Keratinocyte (primary cell): Measurements from ENCODE around the gene SHKBP1.

Experiments
- CTCF ChIP-seq, 3 experiments: IDR thresholded peaks in 1 of 3; conservative IDR thresholded peaks in 1 of 3; optimal IDR thresholded peaks in 1 of 3; 2 replicates in 2 of 3; 3 replicates in 1 of 3; pipeline versions ENCODE3 to v1.5.1; 2011; ENCODE audit warnings: low read length in 3 of 3, mild to moderate bottlenecking in 3 of 3, moderate library complexity in 2 of 3, control low read depth in 1 of 3, inconsistent platforms in 1 of 3; ENCODE audit not compliant: insufficient read depth in 2 of 3; ENCODE audit errors: extremely low read depth in 1 of 3
- EZH2 ChIP-seq: IDR thresholded peaks from one replicate; pipeline ENCODE4 v1.6.1; 2012; ENCODE audit warnings: inconsistent platforms, mild to moderate bottlenecking, low read length, moderate library complexity

- TF ChIP-seq EZH2 (no peak), CTCF (optimal IDR thresholded peaks at IDR 0.05 in 1 of 3, IDR thresholded peaks at IDR 0.05 in 1 of 3, conservative IDR thresholded peaks at IDR 0.05 in 1 of 3; ENCODE audit: extremely low read depth in 1 of 3, insufficient read depth in 2 of 3, low read length in 3 of 3) (peak in 1 of 3 experiments; percentile 8)
Measured at GRCh38 chr19:40539070-40539469, 37.6 kb upstream of the SHKBP1 start.
